Bronchial epithelial cell (primary cell): ENCODE measurements around the gene ARL17B. TPM values are rescaled to one million over a fixed set of nuclear protein-coding genes. Genes with fewer than 3 reads are reported as not detected.
"Not testable (repeated sequence)": the region's sequence is repeated elsewhere in the genome, so short reads cannot be mapped to it uniquely, and the experiment has no call there.

Source experiments
- DNase-seq: peaks from one replicate; pipeline ENCODE4 v3.0.0-alpha.2; 2010; ENCODE audit warnings: low read depth
- FAIRE-seq: peaks from 2 replicates; lab custom pipeline; 2011; peaks lifted over from hg19 to GRCh38; lab: Jason Lieb, UNC
- H3K27me3 ChIP-seq: 2 replicates; pipeline ENCODE4 v1.5.1; 2011; ENCODE audit warnings: low read length; ENCODE audit not compliant: control insufficient read depth, insufficient read depth
- H3K36me3 ChIP-seq: 2 replicates; pipeline ENCODE4 v1.5.1; 2011; ENCODE audit warnings: low read length; ENCODE audit not compliant: control insufficient read depth, insufficient read depth
- H3K4me3 ChIP-seq: 2 replicates; pipeline ENCODE4 v1.5.1; 2011; ENCODE audit warnings: mild to moderate bottlenecking, low read depth, low read length, control low read depth
- total RNA-seq: library from RNA; depleted of rRNA; stranded (reverse); fragments of >200 nt; gene quantifications from 2 replicates; pipeline ENCODE4 v1.2.1, GENCODE V29; 2014
- TF ChIP-seq, protein P1 (sequence below): IDR thresholded peaks from 2 replicates; pipeline ENCODE4 v1.5.1; 2011; ENCODE audit warnings: mild to moderate bottlenecking, moderate library complexity, low read length, control low read depth, inconsistent platforms; ENCODE audit not compliant: insufficient read depth, severe bottlenecking

ARL17B gene
- total RNA-seq, 1 donor from 2014 or later = 2.1 TPM

DNA sequence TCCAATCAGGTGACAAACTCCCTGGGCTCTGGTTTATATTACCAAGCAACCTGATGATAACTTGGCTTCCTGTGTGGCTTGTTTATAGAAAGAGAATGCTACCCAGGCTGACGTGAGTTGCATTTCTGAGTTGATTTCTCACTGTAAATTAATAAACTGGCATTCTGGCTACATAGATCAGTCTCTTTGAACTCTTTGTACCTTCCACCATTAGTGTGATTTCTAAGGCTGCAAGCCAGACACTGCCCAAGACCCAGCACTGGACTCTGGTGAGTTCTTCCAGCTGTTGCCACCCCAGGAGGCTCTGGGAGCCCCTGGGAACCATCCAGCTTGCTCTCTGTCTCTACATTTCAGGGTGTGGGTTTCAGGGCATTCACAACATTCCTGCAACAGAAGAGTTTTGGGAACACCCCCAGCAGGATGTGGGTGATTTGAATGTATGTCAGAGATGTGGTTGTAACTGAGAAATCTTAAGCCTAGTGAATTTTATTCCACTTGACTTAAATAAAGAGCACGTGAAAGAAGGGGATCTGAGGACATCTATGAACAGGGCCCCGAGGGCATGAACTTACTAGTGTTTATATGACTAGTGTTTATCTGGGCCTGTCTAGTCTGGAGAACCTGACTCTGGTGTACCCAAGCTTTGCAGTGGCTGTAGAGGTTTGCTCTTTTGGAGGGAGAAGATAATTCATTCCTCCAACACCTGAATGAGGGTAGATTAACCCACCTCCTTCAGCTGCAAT, 96.9 kb downstream of the ARL17B start:
- Histone ChIP-seq H3K27me3 (no peaks in the 10 kb centered on the region), H3K36me3 (no peaks in the 10 kb centered on the region), H3K4me3 (no peak overlapping the region)
- FAIRE-seq (no peak), DNase-seq (peak; percentile 91)
- TF ChIP-seq, protein P1, sequence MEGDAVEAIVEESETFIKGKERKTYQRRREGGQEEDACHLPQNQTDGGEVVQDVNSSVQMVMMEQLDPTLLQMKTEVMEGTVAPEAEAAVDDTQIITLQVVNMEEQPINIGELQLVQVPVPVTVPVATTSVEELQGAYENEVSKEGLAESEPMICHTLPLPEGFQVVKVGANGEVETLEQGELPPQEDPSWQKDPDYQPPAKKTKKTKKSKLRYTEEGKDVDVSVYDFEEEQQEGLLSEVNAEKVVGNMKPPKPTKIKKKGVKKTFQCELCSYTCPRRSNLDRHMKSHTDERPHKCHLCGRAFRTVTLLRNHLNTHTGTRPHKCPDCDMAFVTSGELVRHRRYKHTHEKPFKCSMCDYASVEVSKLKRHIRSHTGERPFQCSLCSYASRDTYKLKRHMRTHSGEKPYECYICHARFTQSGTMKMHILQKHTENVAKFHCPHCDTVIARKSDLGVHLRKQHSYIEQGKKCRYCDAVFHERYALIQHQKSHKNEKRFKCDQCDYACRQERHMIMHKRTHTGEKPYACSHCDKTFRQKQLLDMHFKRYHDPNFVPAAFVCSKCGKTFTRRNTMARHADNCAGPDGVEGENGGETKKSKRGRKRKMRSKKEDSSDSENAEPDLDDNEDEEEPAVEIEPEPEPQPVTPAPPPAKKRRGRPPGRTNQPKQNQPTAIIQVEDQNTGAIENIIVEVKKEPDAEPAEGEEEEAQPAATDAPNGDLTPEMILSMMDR = no peak

DNA sequence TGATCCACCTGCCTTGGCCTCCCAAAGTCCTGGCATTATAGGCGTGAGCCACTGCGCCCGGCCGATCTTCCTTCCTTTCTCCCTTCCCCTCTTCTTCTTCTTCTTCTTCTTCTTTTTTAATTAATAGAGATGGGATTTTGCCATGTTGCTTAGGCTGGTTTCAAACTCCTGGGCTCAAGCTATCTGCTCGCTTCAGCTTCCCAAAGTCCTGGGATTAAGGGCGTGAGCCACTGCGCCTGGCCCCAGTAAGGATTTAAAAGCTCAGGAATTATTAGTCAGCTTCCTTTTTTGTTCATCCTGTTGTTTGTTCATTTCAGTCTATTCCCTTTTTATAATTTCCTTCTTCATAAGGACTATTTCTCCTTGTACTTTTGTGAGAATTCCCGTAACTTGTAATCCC, 99.3 kb downstream of the ARL17B start:
- FAIRE-seq = no peak
- Histone ChIP-seq H3K36me3 (no peaks in the 10 kb centered on the region), H3K4me3 (no peak overlapping the region), H3K27me3 (no peaks in the 10 kb centered on the region)
- DNase-seq = no peak
- TF ChIP-seq, protein P1 = no peak

DNA sequence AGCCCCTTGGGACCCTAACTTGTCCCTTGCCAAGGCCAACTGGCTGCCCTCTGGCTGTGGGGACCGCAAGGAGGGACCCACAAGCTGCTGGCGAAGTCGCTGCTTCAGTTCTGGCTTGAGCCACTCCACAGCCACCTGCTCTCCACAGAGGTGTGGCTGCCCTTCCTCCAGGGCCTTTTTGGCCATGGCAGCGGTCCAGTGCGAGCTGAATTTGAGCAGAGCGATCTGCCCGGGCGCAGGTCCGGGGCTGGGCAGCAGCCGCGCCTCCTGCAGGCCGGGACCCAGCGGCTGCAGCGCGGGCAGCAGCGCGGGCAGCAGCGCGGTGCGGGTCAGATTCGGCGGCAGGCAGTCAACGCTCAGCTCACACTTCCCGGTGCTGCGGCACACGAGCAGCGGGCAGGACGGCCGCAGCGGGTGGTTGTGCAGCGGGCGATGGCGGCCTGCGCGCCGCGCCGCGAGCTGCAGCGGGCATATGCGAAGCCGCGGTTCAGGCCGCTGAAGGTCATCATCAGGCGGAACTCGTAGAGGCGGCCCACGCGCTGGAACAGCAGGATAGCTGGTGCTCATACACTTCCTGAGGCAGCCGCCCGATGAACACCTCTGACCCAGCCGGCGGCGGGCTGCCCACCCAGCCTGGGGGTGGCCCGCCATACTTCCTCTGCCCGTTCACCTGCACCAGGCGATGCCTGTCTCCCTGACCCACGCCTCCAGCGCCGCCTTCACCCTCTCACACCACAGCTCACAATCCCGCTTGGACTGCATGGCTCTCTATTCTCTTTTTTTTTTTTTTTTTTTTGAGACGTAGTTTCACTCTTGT, 101.5 kb downstream of the ARL17B start:
- not testable (repeated sequence) for H3K27me3 ChIP-seq, DNase-seq, FAIRE-seq, H3K36me3 ChIP-seq
- TF ChIP-seq, protein P1 = peak; percentile 23
- H3K4me3 ChIP-seq = peak overlapping the region; percentile 23

DNA sequence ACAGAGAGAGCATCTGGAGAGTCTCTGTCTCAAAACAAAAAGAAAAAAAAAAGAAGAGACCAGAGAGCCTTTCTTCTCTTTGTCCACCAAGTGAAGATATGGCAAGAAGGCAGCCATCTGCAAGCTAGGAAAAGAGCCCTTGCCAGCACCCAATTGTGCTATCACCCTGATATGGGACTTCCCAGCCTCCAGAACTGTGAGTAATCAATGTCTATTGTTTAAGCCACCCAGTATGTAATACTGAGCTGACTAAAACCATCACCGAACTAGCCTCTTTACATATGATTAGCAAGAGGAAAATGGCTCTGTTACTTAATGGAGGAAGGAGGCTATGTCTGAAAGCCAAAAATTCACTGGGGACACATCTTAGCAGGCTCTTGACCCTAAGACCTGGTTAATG, 105.2 kb downstream of the ARL17B start:
- not testable (repeated sequence) for FAIRE-seq, H3K27me3 ChIP-seq, H3K36me3 ChIP-seq, H3K4me3 ChIP-seq
- DNase-seq = peak; percentile 22

DNA sequence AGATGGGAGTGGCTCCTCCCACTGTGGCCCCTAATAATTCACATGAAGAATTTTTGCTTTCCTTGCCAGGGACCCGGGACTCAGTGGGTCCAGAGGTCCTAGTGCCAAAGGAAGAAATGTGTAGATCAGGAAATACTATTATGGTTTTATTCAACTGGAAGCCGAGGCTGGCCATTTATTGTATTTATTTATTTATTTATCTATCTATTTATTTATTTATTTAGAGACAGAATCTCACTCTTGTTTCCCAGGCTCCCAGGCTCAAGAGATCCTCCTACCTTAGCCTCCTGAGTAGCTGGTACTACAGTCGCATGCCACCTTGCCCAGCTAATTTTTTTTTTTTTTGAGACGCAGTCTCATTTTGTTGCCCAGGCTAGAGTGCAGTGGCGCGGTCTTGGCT, 107.4 kb downstream of the ARL17B start:
- not testable (repeated sequence) for DNase-seq, H3K27me3 ChIP-seq, FAIRE-seq, H3K36me3 ChIP-seq, H3K4me3 ChIP-seq

DNA sequence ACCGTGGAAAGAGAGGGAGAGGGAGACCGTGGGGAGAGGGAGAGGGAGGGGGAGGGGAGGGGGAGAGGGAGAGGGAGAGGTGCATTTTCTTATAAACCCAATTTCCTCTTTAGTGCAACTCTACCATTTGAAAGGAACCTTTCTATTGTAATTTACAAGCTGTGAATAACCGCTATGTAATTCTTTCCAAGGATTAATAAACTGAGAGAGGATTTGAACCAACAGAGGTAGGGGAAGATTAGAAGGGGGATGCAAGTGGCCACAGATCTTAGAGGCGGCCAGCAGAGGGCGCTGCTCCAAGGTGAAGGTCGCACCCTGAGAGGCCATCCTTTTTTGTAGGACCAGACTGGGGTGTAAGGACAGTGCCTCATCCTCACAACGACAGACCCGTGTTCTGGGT, 107.8 kb downstream of the ARL17B start:
- not testable (repeated sequence) for H3K27me3 ChIP-seq, H3K4me3 ChIP-seq, H3K36me3 ChIP-seq, FAIRE-seq
- TF ChIP-seq, protein P1 = peak; percentile 71
- peak; percentile 21 for DNase-seq

DNA sequence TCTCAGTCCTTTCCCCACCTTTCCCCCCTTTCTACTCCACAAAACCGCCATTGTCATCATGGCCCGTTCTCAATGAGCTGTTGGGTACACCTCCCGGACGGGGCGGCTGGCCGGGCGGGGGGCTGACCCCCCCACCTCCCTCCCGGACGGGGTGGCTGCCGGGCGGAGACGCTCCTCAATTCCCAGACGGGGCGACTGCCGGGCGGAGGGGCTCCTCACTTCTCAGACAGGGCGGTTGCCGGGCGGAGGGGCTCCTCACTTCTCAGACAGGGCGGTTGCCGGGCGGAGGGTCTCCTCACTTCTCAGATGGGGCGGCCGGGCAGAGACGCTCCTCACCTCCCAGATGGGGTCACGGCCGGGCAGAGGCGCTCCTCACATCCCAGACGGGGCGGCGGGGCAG, 108.8 kb downstream of the ARL17B start:
- H3K36me3 ChIP-seq, DNase-seq, H3K27me3 ChIP-seq, FAIRE-seq, H3K4me3 ChIP-seq: not testable (repeated sequence)

DNA sequence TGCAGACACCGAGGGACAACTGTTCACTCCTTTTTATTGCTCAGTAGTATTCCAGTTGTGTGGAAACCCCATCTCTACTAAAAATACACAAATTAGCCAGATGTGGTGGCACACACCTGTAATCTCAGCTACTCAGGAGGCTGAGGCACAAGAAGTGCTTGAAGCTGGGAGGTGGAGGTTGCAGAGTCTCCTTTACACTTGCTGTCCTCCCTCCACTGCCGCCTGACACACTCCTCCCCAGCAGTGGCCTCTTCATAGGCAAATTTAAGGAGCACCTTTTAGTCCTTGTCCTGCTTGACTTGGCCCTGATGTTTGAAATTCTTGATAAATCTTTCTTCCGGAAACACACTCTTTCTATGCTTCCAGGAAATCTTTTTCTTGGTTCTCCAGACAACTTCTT, 112.4 kb downstream of the ARL17B start:
- DNase-seq, H3K36me3 ChIP-seq, FAIRE-seq, H3K4me3 ChIP-seq, H3K27me3 ChIP-seq: not testable (repeated sequence)

DNA sequence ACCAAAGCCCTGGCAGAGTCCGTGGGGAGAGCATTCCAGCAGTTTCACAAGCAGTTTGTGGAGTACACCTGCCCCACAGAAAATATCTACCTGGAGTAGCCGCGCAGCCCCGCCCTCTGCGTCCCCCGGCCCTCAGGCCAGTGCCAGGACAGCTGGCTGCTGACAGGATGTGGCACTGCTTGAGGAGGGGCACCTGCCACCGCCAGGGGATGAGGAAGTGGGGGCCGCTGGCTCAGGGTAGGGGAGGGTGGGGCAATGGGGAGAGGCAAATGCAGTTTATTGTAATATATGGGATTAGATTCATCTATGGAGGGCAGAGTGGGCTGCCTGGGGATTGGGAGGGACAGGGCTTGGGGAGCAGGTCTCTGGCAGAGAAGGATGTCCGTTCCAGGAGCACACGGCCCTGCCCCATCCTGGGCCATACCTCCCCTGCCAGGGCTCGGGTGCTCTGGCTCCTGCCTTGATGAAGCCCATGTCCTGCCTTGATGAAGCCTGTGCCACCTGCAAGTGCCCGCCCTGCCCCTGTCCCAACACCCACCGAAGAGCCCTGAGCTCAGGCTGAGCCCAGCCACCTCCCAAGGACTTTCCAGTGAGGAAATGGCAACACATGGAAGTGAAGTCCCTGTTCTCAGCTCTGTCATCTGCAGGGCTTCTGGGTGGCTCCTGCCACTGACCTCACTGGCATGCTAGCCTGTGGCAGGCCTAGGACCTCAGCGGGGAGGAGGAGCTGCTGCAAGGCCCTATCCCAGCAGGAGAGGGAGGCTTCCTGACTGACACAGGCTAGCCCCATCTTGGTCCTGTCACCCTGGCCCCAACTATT, 116.4 kb downstream of the ARL17B start:
- not testable (repeated sequence) for H3K4me3 ChIP-seq, FAIRE-seq, H3K27me3 ChIP-seq, H3K36me3 ChIP-seq, DNase-seq
